ENCODE data around the gene KIAA0825.

KIAA0825 gene

GRCh38 chr5:94618029-94618492 is 343 bp downstream of the KIAA0825 start:
- TF ChIP-seq CTCF (IDR thresholded peaks at IDR 0.05; ENCODE audit: low read length) (no peak), EZH2 (IDR thresholded peaks at IDR 0.05; ENCODE audit: borderline replicate concordance, low read length) (no peak)
- H3K27me3 ChIP-seq (ENCODE audit: insufficient read depth, low read length): no peaks in the 10 kb centered on the region
- H4K20me1 ChIP-seq (ENCODE audit: insufficient read depth, low read length): no peaks in the 10 kb centered on the region
- H3K9me2 ChIP-seq (ENCODE audit: low read depth, low read length): no peaks in the 10 kb centered on the region
- peak overlapping the region; percentile 77 for H3K4me3 ChIP-seq (ENCODE audit: low read depth, low read length, poor library complexity, severe bottlenecking)
- H3K4me2 ChIP-seq (ENCODE audit: low read length): peak overlapping the region; percentile 95
- no peak overlapping the region for H3K27ac ChIP-seq (ENCODE audit: low read depth, low read length, poor library complexity, severe bottlenecking)
- peaks cover 42% of the 10 kb centered on the region for H3K79me2 ChIP-seq (ENCODE audit: insufficient read depth, low read length)
- peaks cover 52% of the 10 kb centered on the region for H3K4me1 ChIP-seq (ENCODE audit: insufficient read depth, low read length, severe bottlenecking)
- H3K36me3 ChIP-seq (ENCODE audit: insufficient read depth, low read length): no peaks in the 10 kb centered on the region
- no peaks in the 10 kb centered on the region for H3F3A ChIP-seq (ENCODE audit: insufficient read depth, low read length)
- H3K9ac ChIP-seq (ENCODE audit: low read length): peak overlapping the region; percentile 71
- no peaks in the 10 kb centered on the region for H3K9me3 ChIP-seq (ENCODE audit: low read length)
- H2AFZ ChIP-seq (ENCODE audit: low read length): peak overlapping the region; percentile 66; the same call in 1 of the 2 replicates

DNA sequence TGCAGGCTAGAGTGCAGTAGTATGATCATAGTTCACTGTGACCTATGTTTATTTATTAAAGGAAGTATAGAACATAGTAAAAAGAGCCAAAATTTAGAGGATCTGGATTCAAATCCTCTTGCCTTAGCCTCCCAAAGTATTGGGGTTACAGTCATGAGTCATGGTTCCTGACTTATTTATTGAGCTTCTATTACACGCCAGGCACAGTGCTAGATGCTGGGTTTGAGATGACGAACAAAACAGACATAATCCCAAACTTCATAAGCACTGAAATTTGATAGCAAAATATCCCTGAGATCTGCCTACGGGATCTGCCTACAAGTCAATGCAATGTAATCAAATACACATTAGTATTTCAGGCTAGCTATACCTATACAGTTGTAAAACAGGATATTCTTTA is 2.5 kb downstream of the KIAA0825 start:
- no peak for TF ChIP-seq CTCF (IDR thresholded peaks at IDR 0.05; ENCODE audit: low read length)
- TF ChIP-seq EZH2 (IDR thresholded peaks at IDR 0.05; ENCODE audit: borderline replicate concordance, low read length): no peak

DNA sequence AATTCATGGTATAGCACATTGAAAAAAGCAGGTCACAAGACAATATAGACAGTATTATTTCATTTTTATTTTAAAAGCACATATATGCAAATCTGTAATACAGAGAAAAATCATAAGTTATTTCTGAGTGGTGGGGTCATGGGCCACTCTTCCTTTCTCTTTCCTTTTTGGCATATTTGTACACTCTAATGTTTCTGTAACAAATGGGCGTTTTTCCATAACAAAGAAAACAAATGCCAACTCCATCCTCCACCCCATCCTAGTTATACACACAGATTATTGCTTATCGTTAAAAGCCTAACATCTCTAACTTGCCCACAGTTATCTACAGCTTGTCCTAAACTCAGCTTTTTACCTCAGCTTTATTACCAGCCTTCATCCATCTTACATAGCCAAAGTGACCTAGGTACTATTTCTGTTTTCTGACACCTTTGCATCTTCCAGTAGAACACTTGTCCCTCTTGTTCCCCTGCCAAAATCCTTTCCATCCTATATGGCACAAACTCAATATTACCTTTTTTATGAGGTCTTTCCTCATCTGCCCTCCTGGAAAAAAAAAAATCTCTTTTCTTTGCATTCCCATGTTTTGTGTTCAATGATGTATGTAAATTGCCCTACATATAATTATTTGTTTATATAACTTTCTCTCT is 4.1 kb downstream of the KIAA0825 start:
- Histone ChIP-seq H3K9me3 (ENCODE audit: low read length) (no peaks in the 10 kb centered on the region), H3K4me3 (ENCODE audit: low read depth, low read length, poor library complexity, severe bottlenecking) (no peak overlapping the region), H2AFZ (ENCODE audit: low read length) (no peak overlapping the region), H3K27me3 (ENCODE audit: insufficient read depth, low read length) (no peaks in the 10 kb centered on the region), H3K9me2 (ENCODE audit: low read depth, low read length) (no peaks in the 10 kb centered on the region), H3F3A (ENCODE audit: insufficient read depth, low read length) (no peaks in the 10 kb centered on the region), H3K79me2 (ENCODE audit: insufficient read depth, low read length) (peaks cover 4% of the 10 kb centered on the region), H4K20me1 (ENCODE audit: insufficient read depth, low read length) (no peaks in the 10 kb centered on the region), H3K27ac (ENCODE audit: low read depth, low read length, poor library complexity, severe bottlenecking) (no peak overlapping the region), H3K4me1 (ENCODE audit: insufficient read depth, low read length, severe bottlenecking) (peaks cover 20% of the 10 kb centered on the region), H3K9ac (ENCODE audit: low read length) (no peak overlapping the region), H3K4me2 (ENCODE audit: low read length) (no peak overlapping the region), H3K36me3 (ENCODE audit: insufficient read depth, low read length) (no peaks in the 10 kb centered on the region)
- no peak for TF ChIP-seq EZH2 (IDR thresholded peaks at IDR 0.05; ENCODE audit: borderline replicate concordance, low read length)
- no peak for TF ChIP-seq CTCF (IDR thresholded peaks at IDR 0.05; ENCODE audit: low read length)

More for the DNA sequence above, 2.5 kb downstream of the KIAA0825 start:
- H3K4me3 ChIP-seq (ENCODE audit: low read depth, low read length, poor library complexity, severe bottlenecking): no peak overlapping the region
- no peaks in the 10 kb centered on the region for H3K36me3 ChIP-seq (ENCODE audit: insufficient read depth, low read length)
- H3K9me2 ChIP-seq (ENCODE audit: low read depth, low read length): no peaks in the 10 kb centered on the region
- H3K79me2 ChIP-seq (ENCODE audit: insufficient read depth, low read length): peaks cover 20% of the 10 kb centered on the region
- no peak overlapping the region for H3K4me2 ChIP-seq (ENCODE audit: low read length)
- H2AFZ ChIP-seq (ENCODE audit: low read length): no peak overlapping the region
- no peaks in the 10 kb centered on the region for H3F3A ChIP-seq (ENCODE audit: insufficient read depth, low read length)
- no peak overlapping the region for H3K9ac ChIP-seq (ENCODE audit: low read length)
- no peaks in the 10 kb centered on the region for H3K27me3 ChIP-seq (ENCODE audit: insufficient read depth, low read length)
- H3K27ac ChIP-seq (ENCODE audit: low read depth, low read length, poor library complexity, severe bottlenecking): no peak overlapping the region
- no peaks in the 10 kb centered on the region for H4K20me1 ChIP-seq (ENCODE audit: insufficient read depth, low read length)
- no peaks in the 10 kb centered on the region for H3K9me3 ChIP-seq (ENCODE audit: low read length)
- H3K4me1 ChIP-seq (ENCODE audit: insufficient read depth, low read length, severe bottlenecking): peaks cover 35% of the 10 kb centered on the region
